Ishikawa (cell line): ENCODE data around the gene TRDN.

Source experiments
- CEBPB ChIP-seq: IDR thresholded peaks from 2 replicates; pipeline ENCODE4 v1.6.1; 2012
- NFIC ChIP-seq: IDR thresholded peaks from 2 replicates; pipeline ENCODE4 v1.6.1; 2012
- RAD21 ChIP-seq: IDR thresholded peaks from 2 replicates; pipeline ENCODE4 v1.6.1; 2012; ENCODE audit warnings: low read depth
- TAF1 ChIP-seq: IDR thresholded peaks from 2 replicates; pipeline ENCODE4 v1.6.1; 2012; ENCODE audit warnings: low read depth, mild to moderate bottlenecking
- TEAD4 ChIP-seq: IDR thresholded peaks from 2 replicates; pipeline ENCODE4 v1.6.1; 2012
- YY1 ChIP-seq: IDR thresholded peaks from 2 replicates; pipeline ENCODE4 v1.6.1; 2012; ENCODE audit warnings: low read depth
- ZBTB7A ChIP-seq: IDR thresholded peaks from 2 replicates; pipeline ENCODE4 v1.6.1; 2012; ENCODE audit warnings: low read depth

- TF ChIP-seq RAD21 (no peak), ZBTB7A (no peak), CEBPB (no peak), TAF1 (no peak), TEAD4 (no peak), YY1 (no peak), NFIC (no peak)
Measured at GRCh38 chr6:123658848-123659247, 22.1 kb upstream of the TRDN start.
